Measurements from ENCODE around the gene TMEM145.
A peak's percentile ranks its signal among the peaks of the same experiment; 100 is the strongest.

Gene TMEM145

GRCh38 chr19:42284066-42284501 is 29.0 kb upstream of the TMEM145 start:
- Histone ChIP-seq H3K4me3 (ENCODE audit: low read depth, low read length, poor library complexity, severe bottlenecking) (peak overlapping the region; percentile 33), H3K36me3 (ENCODE audit: insufficient read depth, low read length) (peaks cover 24% of the 10 kb centered on the region; the same call in 1 of the 2 replicates), H3K27ac (ENCODE audit: low read depth, low read length, poor library complexity, severe bottlenecking) (no peak overlapping the region), H3K9ac (ENCODE audit: low read length) (no peak overlapping the region; the same call in 1 of the 2 replicates), H3K4me2 (ENCODE audit: low read length) (no peak overlapping the region), H3K4me1 (ENCODE audit: insufficient read depth, low read length, severe bottlenecking) (peaks cover 47% of the 10 kb centered on the region), H3K27me3 (ENCODE audit: insufficient read depth, low read length) (no peaks in the 10 kb centered on the region), H3K9me2 (ENCODE audit: low read depth, low read length) (no peaks in the 10 kb centered on the region), H2AFZ (ENCODE audit: low read length) (no peak overlapping the region), H3K9me3 (ENCODE audit: low read length) (no peaks in the 10 kb centered on the region), H4K20me1 (ENCODE audit: insufficient read depth, low read length) (no peaks in the 10 kb centered on the region), H3F3A (ENCODE audit: insufficient read depth, low read length) (peaks cover 12% of the 10 kb centered on the region; the same call in 1 of the 2 replicates), H3K79me2 (ENCODE audit: insufficient read depth, low read length) (no peaks in the 10 kb centered on the region)
- TF ChIP-seq CTCF (IDR thresholded peaks at IDR 0.05; ENCODE audit: low read length) = no peak
- no peak for TF ChIP-seq EZH2 (IDR thresholded peaks at IDR 0.05; ENCODE audit: borderline replicate concordance, low read length)

- Histone ChIP-seq H3F3A (ENCODE audit: insufficient read depth, low read length) (peaks cover 12% of the 10 kb centered on the region; the same call in 1 of the 2 replicates), H3K79me2 (ENCODE audit: insufficient read depth, low read length) (no peaks in the 10 kb centered on the region), H3K4me2 (ENCODE audit: low read length) (peak overlapping the region; percentile 79), H3K27ac (ENCODE audit: low read depth, low read length, poor library complexity, severe bottlenecking) (peak overlapping the region; percentile 77), H2AFZ (ENCODE audit: low read length) (no peak overlapping the region), H3K9me2 (ENCODE audit: low read depth, low read length) (no peaks in the 10 kb centered on the region), H3K4me1 (ENCODE audit: insufficient read depth, low read length, severe bottlenecking) (peaks cover 41% of the 10 kb centered on the region), H3K27me3 (ENCODE audit: insufficient read depth, low read length) (no peaks in the 10 kb centered on the region), H3K9me3 (ENCODE audit: low read length) (no peaks in the 10 kb centered on the region), H3K4me3 (ENCODE audit: low read depth, low read length, poor library complexity, severe bottlenecking) (peak overlapping the region; percentile 85), H3K9ac (ENCODE audit: low read length) (peak overlapping the region; percentile 91), H4K20me1 (ENCODE audit: insufficient read depth, low read length) (no peaks in the 10 kb centered on the region), H3K36me3 (ENCODE audit: insufficient read depth, low read length) (peaks cover 31% of the 10 kb centered on the region)
- TF ChIP-seq EZH2 (IDR thresholded peaks at IDR 0.05; ENCODE audit: borderline replicate concordance, low read length) (no peak), CTCF (IDR thresholded peaks at IDR 0.05; ENCODE audit: low read length) (no peak)
Measured at GRCh38 chr19:42284591-42285341, 28.3 kb upstream of the TMEM145 start.

- H2AFZ ChIP-seq (ENCODE audit: low read length) = no peak overlapping the region
- no peaks in the 10 kb centered on the region for H3K9me3 ChIP-seq (ENCODE audit: low read length)
- TF ChIP-seq CTCF (IDR thresholded peaks at IDR 0.05; ENCODE audit: low read length) (no peak), EZH2 (IDR thresholded peaks at IDR 0.05; ENCODE audit: borderline replicate concordance, low read length) (no peak)
- H3K4me3 ChIP-seq (ENCODE audit: low read depth, low read length, poor library complexity, severe bottlenecking) = peak overlapping the region; percentile 85
- peak overlapping the region; percentile 91 for H3K9ac ChIP-seq (ENCODE audit: low read length)
- H3K27me3 ChIP-seq (ENCODE audit: insufficient read depth, low read length) = no peaks in the 10 kb centered on the region
- peak overlapping the region; percentile 79 for H3K4me2 ChIP-seq (ENCODE audit: low read length)
- peaks cover 41% of the 10 kb centered on the region for H3K4me1 ChIP-seq (ENCODE audit: insufficient read depth, low read length, severe bottlenecking)
- H3K27ac ChIP-seq (ENCODE audit: low read depth, low read length, poor library complexity, severe bottlenecking) = peak overlapping the region; percentile 77
- H4K20me1 ChIP-seq (ENCODE audit: insufficient read depth, low read length) = no peaks in the 10 kb centered on the region
- H3F3A ChIP-seq (ENCODE audit: insufficient read depth, low read length) = peaks cover 12% of the 10 kb centered on the region; the same call in 1 of the 2 replicates
- H3K36me3 ChIP-seq (ENCODE audit: insufficient read depth, low read length) = peaks cover 39% of the 10 kb centered on the region
- H3K79me2 ChIP-seq (ENCODE audit: insufficient read depth, low read length) = no peaks in the 10 kb centered on the region
- H3K9me2 ChIP-seq (ENCODE audit: low read depth, low read length) = no peaks in the 10 kb centered on the region
Measured at GRCh38 chr19:42285541-42285941, 27.6 kb upstream of the TMEM145 start.

Measured in OCI-LY1 (cell line).